Urinary bladder (tissue), 4 donors: ENCODE results near the gene AFDN. TPM values are rescaled to one million over a fixed set of nuclear protein-coding genes. Genes with fewer than 3 reads are reported as not detected.

Experiments used
- DNase-seq: peaks from one replicate; pipeline ENCODE4 v3.0.0-alpha.2; 2015; ENCODE audit errors: extremely low spot score
- H3K27ac ChIP-seq: one replicate; pipeline ENCODE4 v1.5.1; 2013; ENCODE audit warnings: low read depth, mild to moderate bottlenecking, moderate library complexity
- H3K36me3 ChIP-seq: one replicate; pipeline ENCODE4 v1.6.1; 2013; ENCODE audit warnings: mild to moderate bottlenecking, moderate library complexity; ENCODE audit not compliant: insufficient read depth
- H3K4me1 ChIP-seq: one replicate; pipeline ENCODE4 v1.6.1; 2013; ENCODE audit warnings: mild to moderate bottlenecking, moderate library complexity; ENCODE audit not compliant: insufficient read depth
- H3K4me3 ChIP-seq: one replicate; pipeline ENCODE4 v1.5.1; 2013; ENCODE audit warnings: low read depth, low read length
- WGBS: extraction: QIAGEN DNeasy Blood & Tissue Kit; methylation state at CpG from one replicate; pipeline ENCODE4 v1.1.7; 2013; 5-methylcytosine and 5-hydroxymethylcytosine counted together
- polyA plus RNA-seq: library from polyadenylated mRNA; stranded (reverse); fragments of 200-250 nt; gene quantifications from one replicate; pipeline ENCODE4 v1.2.3, GENCODE V29; 2013
- total RNA-seq: library from RNA; depleted of rRNA; stranded (reverse); fragments of >200 nt; gene quantifications from one replicate; pipeline ENCODE4 v1.2.3, GENCODE V29; 2014
- donor health status: healthy with polysubstance abuse.
- donor health status: healthy.

Gene AFDN
- total and polyA plus RNA-seq, 2 donors = 29.6 to 177 TPM

GRCh38 chr6:167949121-167949684, 122.5 kb downstream of the AFDN start:
- no peak for DNase-seq
- Histone ChIP-seq H3K4me1 (no peaks in the 10 kb centered on the region), H3K27ac (no peak overlapping the region), H3K36me3 (no peaks in the 10 kb centered on the region), H3K4me3 (no peak overlapping the region)
- 73% methylated on average over 7 of the region's 7 CpGs for WGBS

- WGBS = 95% methylated on average over 29 of the region's 29 CpGs
- H3K4me3 ChIP-seq = no peak overlapping the region
- H3K36me3 ChIP-seq = no peaks in the 10 kb centered on the region
- no peak overlapping the region for H3K27ac ChIP-seq
- H3K4me1 ChIP-seq = no peaks in the 10 kb centered on the region
- no peak for DNase-seq
These were observed 125.2 kb downstream of the AFDN start for GRCh38 chr6:167951781-167952511.

GRCh38 chr6:167952512-167952859, 125.8 kb downstream of the AFDN start:
- no peaks in the 10 kb centered on the region for H3K4me1 ChIP-seq
- H3K36me3 ChIP-seq = no peaks in the 10 kb centered on the region
- no peak overlapping the region for H3K4me3 ChIP-seq
- 86% methylated on average over 1 of the region's 1 CpG for WGBS
- H3K27ac ChIP-seq = no peak overlapping the region
- no peak for DNase-seq

GRCh38 chr6:167953551-167953950, 126.8 kb downstream of the AFDN start:
- H3K4me3 ChIP-seq = no peak overlapping the region
- WGBS = 94% methylated on average over 5 of the region's 5 CpGs

GRCh38 chr6:167954151-167954550, 127.4 kb downstream of the AFDN start:
- WGBS = 86% methylated on average over 3 of the region's 3 CpGs
- H3K4me1 ChIP-seq = no peaks in the 10 kb centered on the region
- no peak overlapping the region for H3K4me3 ChIP-seq
- H3K27ac ChIP-seq = no peak overlapping the region
- DNase-seq = no peak
- H3K36me3 ChIP-seq = no peaks in the 10 kb centered on the region

More at GRCh38 chr6:167953551-167953950, 126.8 kb downstream of the AFDN start:
- DNase-seq = no peak
- H3K27ac ChIP-seq = no peak overlapping the region
- H3K4me1 ChIP-seq = no peaks in the 10 kb centered on the region
- H3K36me3 ChIP-seq = no peaks in the 10 kb centered on the region

GRCh38 chr6:167956491-167956890, 129.8 kb downstream of the AFDN start:
- Histone ChIP-seq H3K4me3 (no peak overlapping the region), H3K4me1 (no peaks in the 10 kb centered on the region), H3K36me3 (no peaks in the 10 kb centered on the region), H3K27ac (no peak overlapping the region)
- no peak for DNase-seq
- WGBS = 97% methylated on average over 6 of the region's 6 CpGs

GRCh38 chr6:167956983-167957492, 130.3 kb downstream of the AFDN start:
- 90% methylated on average over 8 of the region's 8 CpGs for WGBS
- Histone ChIP-seq H3K4me3 (no peak overlapping the region), H3K4me1 (no peaks in the 10 kb centered on the region), H3K36me3 (peaks cover 3% of the 10 kb centered on the region), H3K27ac (no peak overlapping the region)
- no peak for DNase-seq

GRCh38 chr6:167957626-167958025, 130.9 kb downstream of the AFDN start:
- no peaks in the 10 kb centered on the region for H3K4me1 ChIP-seq
- peaks cover 3% of the 10 kb centered on the region for H3K36me3 ChIP-seq
- no peak overlapping the region for H3K4me3 ChIP-seq
- H3K27ac ChIP-seq = no peak overlapping the region
- no peak for DNase-seq
- 96% methylated on average over 6 of the region's 6 CpGs for WGBS

GRCh38 chr6:167960579-167960978, 133.9 kb downstream of the AFDN start:
- DNase-seq = no peak
- peaks cover 3% of the 10 kb centered on the region for H3K36me3 ChIP-seq
- 86% methylated on average over 5 of the region's 5 CpGs for WGBS
- no peak overlapping the region for H3K4me3 ChIP-seq
- no peaks in the 10 kb centered on the region for H3K4me1 ChIP-seq
- H3K27ac ChIP-seq = no peak overlapping the region

GRCh38 chr6:167962711-167963110, 136.0 kb downstream of the AFDN start:
- no peaks in the 10 kb centered on the region for H3K4me1 ChIP-seq
- H3K27ac ChIP-seq = no peak overlapping the region
- DNase-seq = no peak
- 84% methylated on average over 5 of the region's 5 CpGs for WGBS
- peaks cover 3% of the 10 kb centered on the region for H3K36me3 ChIP-seq
- no peak overlapping the region for H3K4me3 ChIP-seq

GRCh38 chr6:167963589-167964057, 136.9 kb downstream of the AFDN start:
- Histone ChIP-seq H3K36me3 (peaks cover 3% of the 10 kb centered on the region), H3K27ac (no peak overlapping the region), H3K4me3 (no peak overlapping the region), H3K4me1 (no peaks in the 10 kb centered on the region)
- no peak for DNase-seq
- 98% methylated on average over 8 of the region's 8 CpGs for WGBS

GRCh38 chr6:167965592-167966539, 139.2 kb downstream of the AFDN start:
- no peak for DNase-seq
- H3K4me3 ChIP-seq = no peak overlapping the region
- H3K27ac ChIP-seq = no peak overlapping the region
- H3K36me3 ChIP-seq = peaks cover 3% of the 10 kb centered on the region
- WGBS = 81% methylated on average over 39 of the region's 39 CpGs
- H3K4me1 ChIP-seq = no peaks in the 10 kb centered on the region

- 93% methylated on average over 8 of the region's 8 CpGs for WGBS
- Histone ChIP-seq H3K27ac (no peak overlapping the region), H3K4me1 (no peaks in the 10 kb centered on the region), H3K4me3 (no peak overlapping the region), H3K36me3 (peaks cover 3% of the 10 kb centered on the region)
- DNase-seq = no peak
These were observed 139.8 kb downstream of the AFDN start for GRCh38 chr6:167966540-167966905.
